Adrenal gland (tissue), 5 donors: Measurements from ENCODE around the gene C1orf167.

Experiments
- CTCF ChIP-seq, 6 experiments: fragments of 450-650 bp in 4 of 6; fragments of 200-600 bp in 2 of 6; sonication (generic) in 1 of 6; IDR thresholded peaks; 1 replicate in 5 of 6; 2 replicates in 1 of 6; pipeline versions ENCODE4 v1.5.1 to v1.8.0; 2016 to 2021; ENCODE audit warnings: antibody characterized with exemption in 6 of 6, mild to moderate bottlenecking in 2 of 6, moderate library complexity in 1 of 6
- POLR2A ChIP-seq, 2 donors: fragments of 450-650 bp; IDR thresholded peaks; one replicate each; pipeline ENCODE4 v1.6.1; 2017; ENCODE audit warnings: antibody characterized with exemption in 2 of 2, mild to moderate bottlenecking in 2 of 2, moderate library complexity in 1 of 2
- donor health status: DM: no; HTN: no; CAD: no.

GRCh38 chr1:11765661-11766428 lies 3.9 kb downstream of the C1orf167 start:
- no peak for TF ChIP-seq POLR2A (IDR thresholded peaks at IDR 0.05)
- TF ChIP-seq CTCF (IDR thresholded peaks at IDR 0.05): no peak
